ENCODE measurements around the gene UAP1.

Gene UAP1

GRCh38 chr1:162616848-162617247 is 55.3 kb downstream of the UAP1 start:
- no peaks in the 10 kb centered on the region for H3K36me3 ChIP-seq (ENCODE audit: insufficient read depth, low read length)
- H4K20me1 ChIP-seq (ENCODE audit: insufficient read depth, low read length, poor library complexity, severe bottlenecking) = no peaks in the 10 kb centered on the region
- TF ChIP-seq CTCF (conservative IDR thresholded peaks at IDR 0.05; ENCODE audit: low read length) (no peak), EZH2phosphoT487 (IDR thresholded peaks at IDR 0.05; ENCODE audit: borderline replicate concordance) (no peak)
- H3K79me2 ChIP-seq (ENCODE audit: insufficient read depth, low read length) = no peaks in the 10 kb centered on the region
- H3K4me2 ChIP-seq (ENCODE audit: low read depth, low read length, poor library complexity, severe bottlenecking) = no peak overlapping the region
- H3K9me2 ChIP-seq (replicated peaks; ENCODE audit: low read depth, low read length) = no peaks in the 10 kb centered on the region
- no peaks in the 10 kb centered on the region for H3K27me3 ChIP-seq (ENCODE audit: insufficient read depth, low read length, poor library complexity, severe bottlenecking)
- H3K9me3 ChIP-seq (ENCODE audit: insufficient read depth, low read depth, low read length) = peaks cover 9% of the 10 kb centered on the region
- no peaks in the 10 kb centered on the region for H3F3A ChIP-seq (ENCODE audit: low read depth)
- no peak overlapping the region for H3K4me3 ChIP-seq (ENCODE audit: low read length, poor library complexity, severe bottlenecking)
- H2AFZ ChIP-seq (ENCODE audit: low read length) = no peak overlapping the region
- H3K4me1 ChIP-seq (ENCODE audit: insufficient read depth, low read length, poor library complexity, severe bottlenecking) = peaks cover 7% of the 10 kb centered on the region
- no peak overlapping the region for H3K9ac ChIP-seq (ENCODE audit: low read depth, low read length, poor library complexity, severe bottlenecking)

GRCh38 chr1:162617513-162617912 is 56.0 kb downstream of the UAP1 start:
- Histone ChIP-seq H3K79me2 (ENCODE audit: insufficient read depth, low read length) (no peaks in the 10 kb centered on the region), H3K9me2 (replicated peaks; ENCODE audit: low read depth, low read length) (no peaks in the 10 kb centered on the region), H3K4me1 (ENCODE audit: insufficient read depth, low read length, poor library complexity, severe bottlenecking) (peaks cover 7% of the 10 kb centered on the region), H3K4me2 (ENCODE audit: low read depth, low read length, poor library complexity, severe bottlenecking) (no peak overlapping the region), H3F3A (ENCODE audit: low read depth) (no peaks in the 10 kb centered on the region), H3K9me3 (ENCODE audit: insufficient read depth, low read depth, low read length) (peaks cover 9% of the 10 kb centered on the region), H3K4me3 (ENCODE audit: low read length, poor library complexity, severe bottlenecking) (no peak overlapping the region), H3K36me3 (ENCODE audit: insufficient read depth, low read length) (no peaks in the 10 kb centered on the region), H2AFZ (ENCODE audit: low read length) (no peak overlapping the region), H4K20me1 (ENCODE audit: insufficient read depth, low read length, poor library complexity, severe bottlenecking) (no peaks in the 10 kb centered on the region), H3K27me3 (ENCODE audit: insufficient read depth, low read length, poor library complexity, severe bottlenecking) (no peaks in the 10 kb centered on the region), H3K9ac (ENCODE audit: low read depth, low read length, poor library complexity, severe bottlenecking) (no peak overlapping the region)
- no peak for TF ChIP-seq CTCF (conservative IDR thresholded peaks at IDR 0.05; ENCODE audit: low read length)
- TF ChIP-seq EZH2phosphoT487 (IDR thresholded peaks at IDR 0.05; ENCODE audit: borderline replicate concordance) = no peak

GRCh38 chr1:162619076-162619475 is 57.6 kb downstream of the UAP1 start:
- TF ChIP-seq EZH2phosphoT487 (IDR thresholded peaks at IDR 0.05; ENCODE audit: borderline replicate concordance) (no peak), CTCF (conservative IDR thresholded peaks at IDR 0.05; ENCODE audit: low read length) (no peak)
- Histone ChIP-seq H3K9ac (ENCODE audit: low read depth, low read length, poor library complexity, severe bottlenecking) (no peak overlapping the region), H3K9me3 (ENCODE audit: insufficient read depth, low read depth, low read length) (peaks cover 9% of the 10 kb centered on the region), H3K4me1 (ENCODE audit: insufficient read depth, low read length, poor library complexity, severe bottlenecking) (no peaks in the 10 kb centered on the region), H3K4me3 (ENCODE audit: low read length, poor library complexity, severe bottlenecking) (no peak overlapping the region), H2AFZ (ENCODE audit: low read length) (no peak overlapping the region), H3F3A (ENCODE audit: low read depth) (no peaks in the 10 kb centered on the region), H3K36me3 (ENCODE audit: insufficient read depth, low read length) (no peaks in the 10 kb centered on the region), H4K20me1 (ENCODE audit: insufficient read depth, low read length, poor library complexity, severe bottlenecking) (no peaks in the 10 kb centered on the region), H3K27me3 (ENCODE audit: insufficient read depth, low read length, poor library complexity, severe bottlenecking) (no peaks in the 10 kb centered on the region), H3K9me2 (replicated peaks; ENCODE audit: low read depth, low read length) (no peaks in the 10 kb centered on the region), H3K4me2 (ENCODE audit: low read depth, low read length, poor library complexity, severe bottlenecking) (no peak overlapping the region), H3K79me2 (ENCODE audit: insufficient read depth, low read length) (no peaks in the 10 kb centered on the region)

All from Loucy (cell line).